DMS 273 treated with DMSO at 0.1 percent for 48 hours (cell line): ENCODE results near the gene FH.

Experiments
- DNase-seq: peaks from one replicate; lab custom pipeline; 2025; lab: John Stamatoyannopoulos, UW

FH gene

GRCh38 chr1:241519308-241520079 is at the start of gene FH:
Gene FH, minus strand, starts transcription at chr1:241519755. Its CDS starts 33 bp downstream, at chr1:241519722.
- peak; percentile 99 for DNase-seq

DNA sequence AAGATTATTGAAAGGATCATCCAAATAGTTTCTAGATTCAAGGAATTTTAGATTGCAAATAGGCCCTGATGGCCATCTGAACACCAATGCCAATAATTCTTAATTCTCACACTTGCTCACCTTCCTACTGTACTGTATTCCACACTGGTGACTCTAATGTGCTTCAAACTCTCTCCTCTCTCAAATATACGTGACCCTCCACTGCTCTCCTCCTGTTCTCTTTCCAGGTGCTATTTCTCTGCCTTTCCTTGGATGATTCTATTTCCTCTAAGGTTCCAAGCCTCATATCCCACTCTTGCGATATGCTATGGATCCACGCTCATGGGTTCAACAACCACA is 41.3 kb upstream of the FH start:
- DNase-seq = no peak

- no peak for DNase-seq
Measured at GRCh38 chr1:241560146-241560848, 40.7 kb upstream of the FH start.

DNA sequence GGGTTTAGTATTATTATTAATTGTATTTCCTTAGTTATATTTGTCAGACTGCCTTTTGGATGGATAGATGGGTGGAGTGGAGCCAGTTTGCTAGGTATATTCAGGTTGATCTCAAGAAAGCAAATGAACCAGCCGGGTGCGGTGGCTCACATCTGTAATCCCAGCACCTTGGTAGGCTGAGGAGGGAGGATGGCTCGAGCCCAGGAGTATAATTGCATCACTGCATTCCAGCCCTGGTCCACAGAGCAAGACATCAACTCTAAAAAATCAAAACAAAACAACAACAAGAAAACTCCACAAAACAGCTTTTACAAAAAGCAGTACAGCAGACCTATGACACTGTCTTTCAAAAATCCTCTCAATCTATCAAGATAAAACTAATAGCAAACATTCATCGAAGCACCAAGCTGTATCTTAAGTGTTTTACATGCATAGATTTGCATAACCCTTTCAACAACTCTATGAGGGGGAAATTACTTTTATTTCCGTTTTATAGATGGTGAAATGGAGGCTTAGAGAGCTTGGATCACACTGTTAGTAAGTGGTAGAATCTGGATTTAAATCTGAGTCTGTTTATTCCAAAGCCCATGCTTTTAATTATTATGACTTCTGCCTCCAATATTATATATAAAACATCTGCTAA is 38.1 kb upstream of the FH start:
- DNase-seq = no peak

DNA sequence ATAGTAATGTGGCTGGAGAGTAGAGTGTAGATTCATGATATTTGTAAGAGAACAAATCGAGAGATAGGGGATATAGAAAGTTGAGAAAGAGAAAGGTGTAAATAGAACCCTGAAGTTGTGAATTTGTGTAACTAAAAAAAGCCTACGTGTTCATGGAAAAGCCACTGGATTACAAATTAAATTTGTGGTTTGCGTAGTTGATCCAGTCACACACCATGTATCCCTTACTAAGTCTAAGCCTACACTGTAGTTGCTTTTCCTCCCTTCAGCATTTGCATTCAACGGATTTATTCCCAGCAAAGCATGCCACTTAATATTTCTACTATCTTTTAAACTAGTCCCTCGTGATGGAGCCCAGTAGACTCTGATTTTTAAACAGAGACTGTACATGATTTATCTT is 37.5 kb upstream of the FH start:
- DNase-seq = no peak

DNA sequence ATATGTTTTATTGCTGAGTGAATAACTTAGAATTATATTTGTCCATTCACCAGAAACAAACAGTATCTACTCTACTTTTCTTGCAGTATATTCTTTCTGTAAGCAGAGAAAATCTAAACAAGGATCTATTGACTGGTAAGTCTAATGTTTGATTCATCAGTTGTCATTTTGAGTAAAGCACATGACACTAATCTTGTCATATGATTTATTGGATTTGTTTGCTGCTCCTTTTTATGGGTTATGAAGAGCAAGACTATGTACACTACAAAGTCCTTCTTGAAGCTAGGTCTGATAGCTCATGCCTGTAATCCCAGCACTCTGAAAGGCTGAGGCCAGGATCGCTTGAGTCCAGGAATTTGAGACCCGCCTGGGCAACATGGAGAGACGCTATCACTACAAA is 36.0 kb upstream of the FH start:
- DNase-seq = no peak

DNA sequence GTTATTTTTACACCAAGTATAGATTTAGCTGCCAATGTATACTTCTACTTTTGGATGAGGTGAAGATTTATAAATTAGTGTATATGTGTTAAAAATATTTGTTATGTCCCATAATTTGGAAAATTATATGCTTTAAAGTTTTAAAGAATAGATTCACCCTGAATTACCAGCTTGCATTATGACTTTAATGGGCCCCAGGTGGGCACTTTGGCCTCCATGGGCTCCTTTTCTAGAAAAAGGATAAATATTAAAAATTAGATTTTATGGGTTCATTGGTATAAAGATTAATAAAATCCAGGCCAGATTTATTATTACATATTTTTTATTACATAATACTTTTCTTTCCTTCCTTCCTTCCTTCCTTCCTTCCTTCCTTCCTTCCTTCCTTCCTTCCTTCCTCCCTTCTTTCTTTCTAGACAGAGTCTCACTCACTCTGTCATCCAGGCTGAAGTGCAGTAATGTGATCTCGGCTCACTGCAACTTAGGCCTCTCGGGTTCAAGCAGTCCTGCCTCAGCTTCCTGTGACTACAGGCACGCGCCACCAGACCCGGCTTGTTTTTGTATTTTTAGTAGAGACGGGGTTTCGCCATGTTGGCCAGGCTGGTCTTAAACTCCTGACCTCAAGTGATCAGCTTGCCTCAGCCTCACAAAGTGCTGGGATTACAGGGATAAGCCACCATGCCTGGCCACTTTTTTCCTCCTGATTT is 34.5 kb upstream of the FH start:
- no peak for DNase-seq

- no peak for DNase-seq
Measured at GRCh38 chr1:241551759-241552638, 32.4 kb upstream of the FH start.

DNA sequence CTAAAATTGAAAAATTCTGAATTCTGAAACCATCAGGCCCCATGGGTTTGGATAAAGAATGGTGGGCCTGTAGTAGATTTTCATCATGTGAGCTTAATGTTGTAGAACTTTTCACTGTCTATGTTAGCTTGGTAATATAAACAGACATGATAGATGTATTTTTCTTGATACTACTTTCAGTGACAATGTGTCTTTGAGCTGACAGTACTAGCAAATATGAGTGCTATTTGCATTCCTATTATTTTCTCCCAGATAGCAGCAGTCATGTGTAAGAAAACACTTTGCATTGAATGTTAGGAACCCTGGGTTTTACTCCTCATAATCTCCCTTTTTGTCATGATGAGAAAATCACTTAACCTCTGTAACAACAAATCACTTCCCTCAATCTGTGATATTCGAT is 30.8 kb upstream of the FH start:
- DNase-seq = no peak

DNA sequence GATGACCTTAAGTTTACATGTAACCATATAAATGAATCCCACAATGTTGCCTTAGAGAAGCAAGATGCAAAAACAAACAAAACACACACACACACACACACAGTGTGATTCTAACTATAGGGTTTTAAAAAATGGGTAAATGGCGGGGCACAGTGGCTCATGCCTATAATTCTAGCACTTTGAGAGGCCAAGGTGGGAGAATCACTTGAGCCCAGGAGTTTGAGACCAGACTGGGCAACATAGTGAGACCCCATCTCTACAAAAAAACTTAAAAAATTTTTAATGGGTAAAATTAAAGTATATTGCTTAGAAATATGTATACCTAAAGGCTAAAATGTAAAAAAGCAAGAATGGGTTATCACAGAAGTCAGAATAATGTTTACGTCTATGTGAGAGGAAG is 28.5 kb upstream of the FH start:
- DNase-seq = no peak

DNA sequence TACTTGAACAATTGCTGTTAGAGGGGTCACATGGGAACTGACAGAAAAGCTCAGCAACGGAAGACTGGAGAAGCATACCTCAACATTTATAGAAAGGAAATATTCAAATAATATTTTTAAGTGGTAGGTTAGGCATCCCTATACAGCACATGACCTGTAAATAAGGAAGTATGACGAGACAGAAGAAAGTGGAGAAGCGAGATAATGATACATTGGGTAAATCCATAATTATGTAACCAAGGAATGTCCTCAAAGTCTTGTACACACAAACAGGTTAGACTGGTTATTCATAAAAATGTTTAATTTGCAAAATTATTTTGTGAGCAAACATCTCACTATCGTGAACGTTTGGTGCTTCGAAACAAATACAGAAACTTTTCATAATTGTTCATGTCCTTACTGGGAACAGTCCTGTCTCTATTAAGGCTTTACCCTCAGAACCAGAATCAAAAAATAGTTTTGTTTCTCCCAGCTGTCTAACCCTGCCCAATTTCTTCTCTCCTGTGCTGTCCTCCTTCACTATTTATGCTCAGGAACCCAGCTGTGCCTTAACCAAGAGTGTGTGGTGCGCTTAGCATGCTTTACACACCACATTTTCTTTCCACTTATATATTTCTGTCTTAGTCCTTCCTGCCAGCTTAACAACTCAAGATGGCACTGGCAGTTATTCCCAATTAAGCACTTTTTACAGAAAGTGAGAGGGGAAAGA is 22.8 kb upstream of the FH start:
- no peak for DNase-seq

- no peak for DNase-seq
Measured at GRCh38 chr1:241536969-241537368, 17.4 kb upstream of the FH start.

GRCh38 chr1:241536304-241536703 is 16.7 kb upstream of the FH start:
- no peak for DNase-seq

DNA sequence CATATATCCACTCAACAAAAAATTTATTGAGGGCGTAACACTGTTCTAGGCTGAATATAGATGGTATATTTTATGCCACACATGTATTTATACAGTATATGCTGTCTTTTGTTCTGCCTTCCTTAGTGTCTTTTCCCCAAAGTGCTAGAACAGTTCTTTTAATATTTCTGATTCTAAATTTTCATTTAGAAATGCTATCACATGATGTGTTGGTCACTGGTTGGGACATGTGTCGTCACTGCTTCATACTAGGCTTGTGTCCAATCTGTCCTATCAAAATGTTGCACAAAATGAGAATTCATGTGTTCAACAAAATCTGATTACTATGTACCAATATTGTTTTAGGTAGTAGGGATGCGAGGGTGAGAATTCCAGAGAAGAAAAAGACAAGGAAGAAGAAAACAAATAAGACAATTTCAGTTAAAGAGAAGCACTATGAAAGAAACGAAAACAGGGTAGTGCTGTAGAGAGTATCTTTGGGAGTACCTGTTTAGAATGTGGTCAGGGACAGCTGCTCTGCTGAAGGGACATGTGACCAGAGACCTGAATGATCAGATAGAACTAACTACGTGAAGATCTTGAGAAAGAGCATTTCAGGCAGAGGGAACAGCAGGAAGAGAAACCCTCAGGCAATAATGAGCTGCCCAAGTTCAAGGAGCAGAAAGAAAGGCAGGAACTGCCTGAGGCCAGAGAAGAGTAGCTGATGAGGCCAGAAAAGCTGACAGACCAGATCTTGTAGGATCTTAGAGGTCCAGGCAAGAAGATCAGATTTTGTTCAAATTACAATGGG is 14.0 kb upstream of the FH start:
- no peak for DNase-seq

DNA sequence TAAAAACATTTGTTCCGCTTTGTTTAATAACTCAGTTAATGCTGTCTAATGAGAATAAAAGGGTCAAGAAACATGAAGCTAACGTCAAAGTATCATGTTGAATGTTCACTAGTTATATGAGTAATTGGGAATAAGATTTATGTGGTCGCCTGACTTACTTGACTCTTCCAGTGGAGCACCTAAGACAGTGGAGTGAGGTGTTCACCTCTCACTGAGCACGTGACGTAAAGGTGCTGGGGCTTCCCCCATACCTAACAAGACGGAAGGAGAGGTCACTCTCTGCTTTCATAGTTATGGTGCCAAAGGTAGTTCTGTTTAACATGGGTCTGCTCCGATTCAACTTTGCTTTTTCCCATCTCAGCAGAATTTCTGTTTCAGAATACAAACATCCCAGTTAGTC is 13.3 kb upstream of the FH start:
- DNase-seq = no peak

DNA sequence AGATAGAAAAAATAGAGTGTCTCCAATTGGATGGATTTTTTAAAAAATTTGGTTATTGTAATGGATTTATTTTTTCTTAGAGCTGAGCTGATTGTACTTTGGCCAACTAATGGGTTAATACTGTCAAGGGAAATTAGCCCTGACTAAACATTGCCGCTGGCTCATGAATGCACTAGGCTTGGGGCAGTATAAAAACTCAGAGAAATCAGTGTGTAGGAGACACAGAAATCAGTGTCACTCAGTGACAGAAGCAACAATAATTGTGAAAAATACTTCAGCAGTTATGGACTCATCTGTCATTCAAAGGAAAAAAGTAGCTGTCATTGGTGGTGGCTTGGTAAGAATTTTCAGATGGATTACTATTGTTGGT is 12.6 kb upstream of the FH start, which contains the start of gene KMO:
Gene KMO (plus strand): TSS at position 217 of the 370 bp plus-strand sequence. CDS start 67 bp downstream, at position 284.
- no peak for DNase-seq

GRCh38 chr1:241531195-241532161 is 11.9 kb upstream of the FH start:
- DNase-seq = peak; percentile 75

GRCh38 chr1:241527146-241527545 is 7.6 kb upstream of the FH start:
- no peak for DNase-seq

DNA sequence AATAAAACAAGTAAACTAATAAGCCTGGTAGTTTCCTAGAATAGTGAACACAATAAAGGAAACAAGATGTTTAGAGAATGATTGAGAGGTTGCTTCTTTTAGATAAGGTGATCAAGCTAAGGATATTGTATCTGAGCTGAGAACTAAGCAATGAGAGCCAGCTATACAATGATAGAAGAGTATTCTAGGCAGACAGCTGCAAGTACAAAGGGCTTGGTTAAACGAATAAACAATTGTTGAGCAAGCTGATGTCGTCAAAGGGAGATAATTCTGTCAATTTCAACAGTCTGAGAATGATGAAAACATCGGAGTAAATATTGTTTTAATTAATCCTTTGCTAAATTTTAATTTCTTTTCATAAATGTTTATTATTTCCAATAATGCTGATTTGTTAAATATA is 5.5 kb upstream of the FH start:
- DNase-seq = no peak
